HG03095 (cell line): Measurements from ENCODE around the gene PXYLP1.

Experiments used
- ATAC-seq: cut with Tn5 transposase; IDR thresholded peaks from one replicate; pipeline ENCODE4 v1.9.1; 2021; ENCODE audit warnings: moderate library complexity; ENCODE audit not compliant: unreplicated experiment

The PXYLP1 gene

GRCh38 chr3:141341536-141341935 is 109.9 kb downstream of the PXYLP1 start:
- no peak for ATAC-seq

- no peak for ATAC-seq
These were observed 110.8 kb downstream of the PXYLP1 start for GRCh38 chr3:141342386-141342785.

- no peak for ATAC-seq
These were observed 111.5 kb downstream of the PXYLP1 start for GRCh38 chr3:141343077-141343476.

- ATAC-seq, result no peak
These were observed 112.2 kb downstream of the PXYLP1 start for GRCh38 chr3:141343865-141344271.
